NCI-H1694 treated with DMSO at 0.1 percent for 48 hours (cell line): ENCODE results near the gene RAP2C.
A peak's percentile ranks its signal among the peaks of the same experiment; 100 is the strongest.

ENCODE experiments used
- DNase-seq: peaks from one replicate; lab custom pipeline; 2025; lab: John Stamatoyannopoulos, UW

RAP2C gene

GRCh38 chrX:132219343-132219768, at the start of gene RAP2C:
Gene RAP2C, minus strand, starts transcription at chrX:132219447. Its CDS starts 2,179 bp downstream, at chrX:132217268.
- peak; percentile 29 for DNase-seq

DNA sequence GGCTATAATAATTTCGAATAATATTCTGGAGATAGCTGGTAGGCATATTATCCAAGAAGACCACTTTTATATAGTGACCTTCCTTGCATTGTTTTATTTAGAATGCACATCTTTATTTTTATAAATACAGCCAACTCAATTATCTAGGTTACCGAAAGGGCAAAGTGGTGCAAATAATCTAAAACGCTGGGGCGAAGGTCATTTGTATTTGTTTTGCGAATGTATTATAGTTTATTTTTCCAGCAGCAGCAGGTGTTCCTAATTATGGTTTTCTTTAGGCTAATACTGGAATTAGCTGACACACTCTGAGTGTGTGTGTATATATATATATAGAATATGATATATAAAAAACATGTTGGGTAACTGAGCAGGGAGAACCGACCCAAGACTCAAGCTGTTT, 48.1 kb upstream of the RAP2C start:
- DNase-seq: no peak

DNA sequence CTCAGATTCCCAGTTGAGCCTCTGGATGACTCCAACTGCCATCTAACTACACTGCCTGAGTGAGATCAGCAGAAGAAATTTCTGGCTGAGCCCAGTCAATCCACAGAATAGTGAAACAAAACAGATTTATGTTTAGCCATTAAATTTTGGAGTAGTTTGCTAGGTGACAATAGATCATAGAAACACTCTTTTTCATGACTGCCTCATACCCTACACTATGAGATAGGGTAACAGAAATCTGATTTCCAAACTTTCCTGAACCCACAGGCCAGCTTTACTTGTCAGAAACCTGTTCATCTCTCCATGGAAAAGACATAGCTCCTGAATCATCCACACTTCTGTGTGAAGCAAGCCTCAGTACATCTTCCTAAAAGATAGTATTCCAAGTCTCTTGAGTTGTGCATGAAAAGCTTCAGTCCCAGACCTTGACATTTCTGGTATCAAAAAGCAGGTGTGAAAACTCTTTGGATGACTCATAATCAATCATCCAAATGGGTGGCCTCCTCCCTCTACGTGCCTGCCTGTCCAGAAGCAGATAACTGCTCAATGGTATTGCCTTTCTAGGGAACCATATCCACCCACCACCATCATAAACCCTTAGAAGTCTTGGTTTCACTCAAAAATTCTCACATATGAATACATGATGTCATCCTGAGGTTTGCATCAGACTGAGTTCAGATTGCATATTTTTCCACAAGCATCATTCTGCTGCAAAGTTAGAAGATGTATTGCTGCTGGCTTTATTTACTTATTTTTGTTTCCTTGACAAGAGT, 47.5 kb upstream of the RAP2C start:
- no peak for DNase-seq

GRCh38 chrX:132263127-132263526, 43.9 kb upstream of the RAP2C start:
- no peak for DNase-seq

DNA sequence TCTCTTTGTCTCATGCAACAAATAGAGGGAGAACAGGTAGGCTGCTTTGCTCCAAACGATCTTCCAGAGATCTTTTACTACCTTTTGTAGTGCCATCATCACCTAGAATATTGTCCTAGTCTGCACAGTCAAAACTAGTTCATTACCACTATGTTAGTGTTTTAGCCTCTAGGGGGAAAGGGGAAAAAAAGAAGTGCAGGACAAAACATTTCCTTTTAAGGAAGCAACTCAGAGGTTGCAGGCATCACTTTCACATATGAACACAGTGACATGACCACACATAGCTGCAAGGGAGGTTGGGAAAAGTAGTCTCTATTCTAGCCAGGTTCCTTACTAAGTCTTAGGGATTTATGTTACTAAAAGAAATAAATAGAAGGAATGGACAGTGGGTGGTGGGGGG, 39.3 kb upstream of the RAP2C start:
- no peak for DNase-seq

- DNase-seq: no peak
Measured at GRCh38 chrX:132257116-132257515, 37.9 kb upstream of the RAP2C start.

- no peak for DNase-seq
Measured at GRCh38 chrX:132236121-132236520, 16.9 kb upstream of the RAP2C start.

DNA sequence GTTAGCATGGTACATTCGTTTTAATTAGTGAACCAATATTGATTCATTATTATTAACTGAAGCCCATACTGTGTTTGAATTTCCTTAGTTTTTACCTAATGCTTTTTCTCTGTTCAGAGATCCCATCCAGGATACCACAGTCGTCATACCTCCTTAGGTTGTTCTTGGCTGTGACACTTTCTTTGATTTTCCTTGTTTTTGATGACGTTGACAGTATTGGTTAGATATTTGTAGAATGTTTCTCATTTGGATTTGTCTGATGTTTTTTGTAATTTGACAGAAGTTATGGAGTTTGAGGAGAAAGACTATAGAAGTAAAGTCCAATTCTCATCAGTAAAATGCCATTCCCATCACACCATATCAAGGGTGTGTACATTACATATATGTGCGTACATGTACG, 16.2 kb upstream of the RAP2C start:
- DNase-seq: no peak

DNA sequence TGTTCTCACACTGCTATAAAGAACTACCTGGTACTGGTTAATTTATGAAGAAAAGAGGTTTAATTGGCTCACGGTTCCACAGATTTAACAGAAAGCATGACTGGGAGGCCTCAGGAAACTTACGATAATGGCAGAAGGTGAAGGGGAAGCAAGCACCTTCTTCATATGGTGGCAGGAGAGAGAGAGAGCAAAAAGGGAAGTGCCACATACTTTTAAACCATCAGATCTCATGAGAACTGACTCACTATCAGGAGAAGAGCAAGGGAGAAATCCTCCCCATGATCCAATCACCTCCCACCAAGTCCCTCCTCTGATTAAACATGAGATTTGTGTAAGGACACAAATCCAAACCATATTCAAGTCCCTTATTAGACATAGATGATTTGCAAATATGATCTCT, 12.3 kb upstream of the RAP2C start:
- DNase-seq: no peak

DNA sequence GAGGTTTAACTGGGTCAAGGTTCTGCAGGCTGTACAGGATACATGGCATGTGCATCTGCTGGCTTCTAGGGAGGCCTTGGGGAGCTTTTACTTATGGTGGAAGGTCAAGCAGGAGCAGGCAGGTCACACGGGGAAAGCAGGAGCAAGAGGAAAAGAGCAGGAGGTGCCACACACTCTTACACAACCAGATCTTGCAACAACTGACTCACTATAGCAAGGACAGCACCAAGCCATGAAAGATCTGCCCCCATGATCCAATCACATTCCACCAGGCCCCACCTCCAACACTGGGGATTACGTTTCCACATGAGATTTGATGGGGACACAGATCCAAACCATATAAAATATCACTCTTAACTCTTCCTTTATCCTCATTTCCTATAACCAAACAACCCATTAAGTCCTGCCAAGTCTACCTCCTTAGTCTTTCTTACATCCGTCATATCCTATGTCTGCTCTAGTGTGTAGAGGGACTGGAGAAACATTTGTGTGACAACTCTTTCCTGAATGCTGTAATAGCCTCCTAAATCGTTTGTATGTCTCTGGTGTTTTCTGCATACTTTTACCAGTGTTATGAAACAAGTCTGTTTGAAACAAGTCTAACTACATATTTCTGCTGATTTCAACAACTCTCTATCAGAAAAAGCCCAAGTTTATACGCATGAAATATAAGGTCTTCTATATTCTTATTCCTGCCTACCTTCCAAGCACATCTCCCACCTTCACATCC, 8.3 kb upstream of the RAP2C start:
- no peak for DNase-seq

DNA sequence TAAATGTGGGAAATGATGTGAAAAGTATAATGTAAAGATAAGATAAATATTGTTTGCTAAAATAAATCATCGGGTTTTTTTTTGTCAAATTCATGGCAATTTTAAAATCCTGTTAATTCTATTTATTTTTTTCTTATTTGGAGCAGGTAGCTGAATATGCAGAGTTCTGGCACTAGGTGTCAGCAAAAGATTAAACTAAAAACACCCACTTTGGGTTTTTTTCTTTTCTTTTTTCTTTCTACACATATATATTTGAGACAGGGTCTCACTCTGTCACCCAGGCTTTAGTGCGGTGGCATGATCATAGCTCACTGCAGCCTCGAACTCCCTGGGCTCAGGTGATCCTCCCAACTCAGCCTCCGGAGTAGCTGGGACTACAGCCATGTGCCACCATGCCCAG, 6.9 kb upstream of the RAP2C start:
- DNase-seq: peak; percentile 15

DNA sequence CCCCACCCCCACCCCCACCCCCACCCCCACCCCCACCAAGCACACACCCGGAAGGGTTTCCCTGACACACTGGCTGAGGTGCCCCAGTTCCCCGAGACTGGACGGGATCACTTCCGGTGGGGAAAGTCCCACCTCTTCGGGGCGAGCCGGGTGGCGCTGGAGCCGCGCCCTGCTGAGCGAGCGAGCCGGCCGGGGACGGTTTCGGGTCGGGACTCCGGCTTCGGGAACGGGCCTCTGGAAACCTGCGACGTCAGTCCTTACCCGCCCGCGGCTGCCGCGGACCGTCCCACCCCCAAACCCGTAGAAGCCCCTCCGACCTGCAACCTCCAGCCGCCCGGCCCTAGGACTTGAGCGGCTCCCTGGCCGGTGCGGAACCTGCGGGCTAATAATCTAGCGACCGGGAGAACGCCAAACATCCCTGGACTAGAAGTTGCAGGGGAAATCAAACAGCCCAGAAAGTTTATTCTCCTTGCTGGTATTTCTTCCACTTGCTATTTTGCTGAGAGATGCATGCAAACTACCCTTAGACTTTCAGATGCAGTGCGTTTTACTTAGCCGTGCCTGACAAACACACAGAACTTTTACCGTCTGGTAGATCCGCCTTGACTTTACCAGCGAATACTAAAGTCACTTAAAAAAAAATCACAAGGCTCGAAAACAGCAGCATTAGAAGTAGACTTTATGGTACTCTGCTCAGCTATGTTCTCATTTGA, 991 bp downstream of the RAP2C start:
- DNase-seq: peak; percentile 78

- peak; percentile 36 for DNase-seq
Measured at GRCh38 chrX:132217203-132218073, 1.8 kb downstream of the RAP2C start.

- DNase-seq: no peak
Measured at GRCh38 chrX:132216806-132217202, 2.4 kb downstream of the RAP2C start.

DNA sequence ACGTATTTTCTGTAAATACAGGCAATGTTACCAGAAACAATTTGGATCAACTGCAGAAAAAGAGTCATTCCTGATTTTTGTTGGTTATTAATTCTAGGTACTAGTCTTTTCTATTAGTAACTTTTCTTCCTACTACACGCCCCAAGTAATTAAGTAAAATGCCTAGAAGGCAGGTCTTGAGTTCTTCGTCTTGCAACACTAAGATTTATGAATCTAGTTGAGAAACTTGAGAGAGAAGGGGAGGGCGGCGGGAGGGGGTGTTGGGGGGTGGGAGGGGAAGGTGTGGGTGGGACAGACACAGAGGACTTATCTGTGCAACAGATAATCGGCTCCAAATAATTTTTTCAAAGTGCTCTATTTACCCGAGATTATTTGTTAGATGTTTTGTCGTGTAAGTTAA, 3.0 kb downstream of the RAP2C start:
- no peak for DNase-seq

GRCh38 chrX:132214518-132214917, 4.7 kb downstream of the RAP2C start:
- no peak for DNase-seq

DNA sequence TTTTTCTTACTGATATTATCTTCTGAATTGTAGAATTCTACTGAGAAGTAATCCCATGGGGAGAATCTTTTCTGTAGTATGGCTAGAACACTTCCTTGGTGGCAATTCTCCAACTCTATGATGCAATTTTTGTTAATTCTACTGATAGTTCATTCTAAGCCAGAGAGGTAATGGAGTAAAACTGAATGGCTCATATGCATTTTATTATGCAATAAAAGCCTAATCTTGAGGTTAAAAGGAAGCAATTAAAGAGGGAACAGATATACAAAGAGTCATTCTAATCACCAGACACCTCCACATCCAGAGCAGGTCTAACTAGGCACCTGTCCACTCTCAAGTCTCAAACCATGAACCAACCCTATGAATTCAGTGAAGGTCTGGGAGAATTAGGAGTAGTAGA, 9.7 kb downstream of the RAP2C start:
- DNase-seq: no peak

GRCh38 chrX:132208422-132208821, 10.8 kb downstream of the RAP2C start:
- no peak for DNase-seq

DNA sequence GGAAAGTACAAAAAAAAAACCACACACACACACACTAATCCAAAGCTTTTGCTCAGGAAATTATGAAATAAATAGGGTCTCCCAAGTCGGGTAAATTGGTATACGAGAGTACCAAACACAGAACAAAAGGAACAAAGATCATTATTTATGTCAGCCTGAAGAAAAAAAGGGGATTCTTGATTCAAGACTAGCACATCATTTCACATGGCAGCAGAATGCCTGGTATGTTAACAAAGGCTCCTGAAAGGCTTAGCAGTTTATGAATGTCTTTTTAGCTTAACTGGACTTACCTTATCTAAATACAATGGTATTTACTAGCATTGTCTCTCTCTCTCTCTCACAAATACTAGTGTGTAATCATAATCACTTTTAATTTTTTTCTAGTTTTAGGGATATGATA, 11.3 kb downstream of the RAP2C start:
- DNase-seq: no peak

GRCh38 chrX:132206259-132206658, 13.0 kb downstream of the RAP2C start:
- DNase-seq: no peak

DNA sequence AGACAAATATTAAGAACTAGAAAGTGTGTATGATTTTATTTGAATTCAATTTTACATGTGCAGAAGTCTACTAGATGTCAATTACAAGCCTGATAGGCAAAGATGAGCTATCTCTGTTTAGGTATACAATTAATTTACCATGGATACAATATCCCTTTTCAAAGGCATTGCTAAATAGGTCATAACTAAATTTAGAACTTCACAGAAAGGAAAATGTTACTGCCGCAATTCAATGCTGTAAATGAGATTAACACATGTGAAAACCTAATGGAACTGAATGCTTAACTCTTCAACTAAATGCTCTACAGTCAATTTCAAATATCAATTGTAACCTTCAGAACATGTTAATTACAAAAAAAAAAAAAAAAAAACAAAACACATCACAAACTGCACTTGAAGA, 14.6 kb downstream of the RAP2C start:
- no peak for DNase-seq

DNA sequence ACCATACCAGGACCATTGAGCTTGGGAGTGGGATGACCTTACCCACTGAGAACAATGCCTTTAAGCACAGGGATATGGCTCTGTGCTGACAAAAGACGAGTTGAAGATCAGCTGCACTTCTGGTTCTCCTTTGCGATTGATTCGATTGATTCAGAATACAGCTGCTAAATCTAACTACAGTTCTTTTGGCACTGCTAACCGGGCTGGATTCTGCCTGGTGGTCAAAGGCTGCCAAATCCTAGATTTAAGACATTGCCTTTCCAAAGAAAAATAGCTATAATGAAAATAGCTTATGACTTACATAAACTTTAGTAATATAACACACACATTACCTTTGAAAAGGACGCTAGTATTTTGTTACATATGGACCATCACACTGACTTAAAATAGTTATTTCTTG, 18.3 kb downstream of the RAP2C start:
- DNase-seq: no peak
